Erythroblast (primary cell): ENCODE measurements around the gene SRRM3.
A peak's percentile ranks its signal among the peaks of the same experiment; 100 is the strongest.
"Not testable (repeated sequence)": the region's sequence is repeated elsewhere in the genome, so short reads cannot be mapped to it uniquely, and the experiment has no call there.

Experiments used
- DNase-seq, 2 experiments: peaks; one replicate each; lab custom pipeline; 2025; lab: John Stamatoyannopoulos, UW
- GATA1 ChIP-seq: IDR thresholded peaks from 2 replicates; pipeline ENCODE4 v1.6.1; 2011; ENCODE audit warnings: low read depth, mild to moderate bottlenecking, control low read depth, low read length, moderate library complexity
- POLR2A ChIP-seq: IDR thresholded peaks from 2 replicates; pipeline ENCODE4 v1.6.1; 2011; ENCODE audit warnings: mild to moderate bottlenecking, low read length

The SRRM3 gene

GRCh38 chr7:76230214-76230613 lies 28.5 kb downstream of the SRRM3 start:
- TF ChIP-seq GATA1 (no peak), POLR2A (no peak)

GRCh38 chr7:76231071-76231470 lies 29.4 kb downstream of the SRRM3 start:
- no peak for DNase-seq
- TF ChIP-seq POLR2A (no peak), GATA1 (no peak)

More at GRCh38 chr7:76230214-76230613, 28.5 kb downstream of the SRRM3 start:
- no peak for DNase-seq

GRCh38 chr7:76231583-76231982 lies 29.9 kb downstream of the SRRM3 start:
- no peak for TF ChIP-seq POLR2A
- no peak for TF ChIP-seq GATA1
- DNase-seq, result no peak

DNA sequence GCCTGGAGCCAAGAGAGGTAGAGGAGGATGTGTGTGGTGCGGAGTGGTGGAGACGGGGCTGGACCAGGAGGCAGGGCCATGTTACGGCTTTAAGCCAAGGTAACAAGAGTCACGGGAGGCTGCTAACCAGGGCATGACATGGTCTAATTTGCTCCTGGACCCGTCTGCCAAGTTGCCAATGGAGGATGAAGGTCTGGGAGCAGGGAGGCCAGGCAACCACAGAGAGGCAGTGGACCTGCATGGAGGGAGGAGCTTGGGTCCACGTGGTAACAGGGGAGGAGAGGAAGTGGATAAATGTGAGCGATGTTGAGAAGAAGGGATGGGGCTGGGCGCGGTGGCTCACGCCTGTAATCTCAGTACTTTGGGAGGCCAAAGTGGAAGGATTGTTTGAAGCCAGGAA lies 31.0 kb downstream of the SRRM3 start:
- no peak for TF ChIP-seq POLR2A
- TF ChIP-seq GATA1, result no peak
- DNase-seq, result no peak

GRCh38 chr7:76233538-76234281 lies 32.0 kb downstream of the SRRM3 start:
- DNase-seq, result no peak

DNA sequence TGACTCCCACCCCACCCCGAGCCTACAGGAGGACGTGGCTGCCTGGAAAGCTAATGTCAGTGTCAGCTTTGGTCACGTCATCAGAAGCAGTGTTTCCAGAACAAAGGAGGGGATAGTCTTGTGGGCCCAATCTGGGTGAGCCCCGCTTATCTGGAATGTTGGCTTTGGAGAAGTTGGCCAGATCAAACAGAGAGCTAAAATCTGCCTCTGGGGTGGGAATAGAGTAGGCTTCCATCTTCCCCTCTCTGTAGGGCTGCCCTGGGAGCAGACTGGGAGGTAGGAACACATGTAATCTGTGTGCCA lies 32.5 kb downstream of the SRRM3 start:
- DNase-seq, result no peak

More at GRCh38 chr7:76233538-76234281, 32.0 kb downstream of the SRRM3 start:
- TF ChIP-seq GATA1 (no peak), POLR2A (no peak)

DNA sequence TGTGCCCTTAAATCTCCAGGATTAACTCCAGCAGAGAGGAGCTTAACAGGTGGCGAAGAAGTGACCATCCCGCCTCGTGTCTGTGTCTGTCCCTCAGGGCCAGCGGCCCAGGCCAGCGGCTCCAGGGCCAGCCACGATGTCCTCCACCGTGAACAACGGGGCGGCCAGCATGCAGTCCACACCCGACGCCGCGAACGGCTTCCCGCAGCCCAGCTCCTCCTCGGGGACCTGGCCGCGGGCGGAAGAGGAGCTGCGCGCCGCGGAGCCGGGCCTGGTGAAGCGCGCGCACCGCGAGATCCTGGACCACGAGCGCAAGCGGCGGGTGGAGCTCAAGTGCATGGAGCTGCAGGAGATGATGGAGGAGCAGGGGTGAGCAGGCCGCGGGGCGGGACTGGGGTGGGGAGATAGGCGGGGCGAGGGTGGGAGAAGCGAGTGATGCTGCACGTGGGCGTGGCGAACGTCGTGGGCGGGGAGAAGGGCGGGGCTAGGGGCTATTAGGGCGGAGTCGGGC lies 33.3 kb downstream of the SRRM3 start:
- peak; percentile 84 to 91 for DNase-seq
- no peak for TF ChIP-seq POLR2A
- TF ChIP-seq GATA1, result no peak

More for the DNA sequence above, 32.5 kb downstream of the SRRM3 start:
- TF ChIP-seq POLR2A, result no peak
- TF ChIP-seq GATA1, result no peak

DNA sequence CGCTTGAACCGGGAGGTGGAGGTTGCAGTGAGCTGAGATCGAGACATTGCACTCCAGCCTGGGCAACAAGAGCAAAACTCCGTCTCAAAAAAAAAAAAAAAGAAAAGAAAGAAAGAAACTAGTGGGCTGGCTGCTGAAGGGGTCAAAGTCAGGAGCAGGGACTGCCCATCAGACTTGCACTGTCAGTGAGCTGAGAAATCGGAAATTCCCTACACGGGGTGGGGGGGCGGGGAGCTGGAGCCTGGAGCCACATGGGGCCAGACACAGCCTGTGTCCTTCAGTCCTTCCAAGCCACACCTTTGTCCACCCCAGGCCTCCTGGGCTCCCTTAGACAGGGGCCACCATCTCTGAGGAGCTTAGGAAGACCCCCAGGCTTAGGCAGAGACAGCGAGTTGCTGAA lies 34.5 kb downstream of the SRRM3 start:
- no peak for DNase-seq

DNA sequence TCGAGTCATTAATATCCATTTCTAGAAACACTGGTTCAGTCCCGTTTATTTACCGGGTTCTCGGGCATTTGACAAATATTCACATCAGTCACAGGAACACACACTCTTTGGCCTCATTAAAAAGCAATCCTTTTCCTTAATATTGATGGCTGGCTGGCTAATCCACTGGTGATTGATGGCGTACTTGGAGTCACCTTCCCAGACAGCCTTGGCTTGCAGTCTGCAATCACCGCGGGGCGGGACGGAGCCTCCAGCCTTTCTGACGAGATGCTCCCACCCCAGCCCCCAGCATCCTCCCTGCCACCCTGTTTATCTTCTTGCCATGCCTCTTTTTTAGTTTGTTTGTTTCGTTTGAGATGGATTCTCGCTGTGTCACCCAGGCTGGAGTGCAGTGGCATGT lies 36.6 kb downstream of the SRRM3 start:
- TF ChIP-seq POLR2A (no peak), GATA1 (no peak)
- DNase-seq, result no peak

More for the DNA sequence above, 34.5 kb downstream of the SRRM3 start:
- TF ChIP-seq POLR2A (no peak), GATA1 (no peak)

GRCh38 chr7:76241141-76241540 lies 39.4 kb downstream of the SRRM3 start:
- no peak for TF ChIP-seq POLR2A
- no peak for TF ChIP-seq GATA1
- DNase-seq, result no peak

- DNase-seq, result not testable (repeated sequence)
Measured at GRCh38 chr7:76242517-76243063, 40.9 kb downstream of the SRRM3 start.

GRCh38 chr7:76244781-76245391 lies 43.2 kb downstream of the SRRM3 start:
- no peak for TF ChIP-seq POLR2A
- TF ChIP-seq GATA1, result no peak
- no peak for DNase-seq

DNA sequence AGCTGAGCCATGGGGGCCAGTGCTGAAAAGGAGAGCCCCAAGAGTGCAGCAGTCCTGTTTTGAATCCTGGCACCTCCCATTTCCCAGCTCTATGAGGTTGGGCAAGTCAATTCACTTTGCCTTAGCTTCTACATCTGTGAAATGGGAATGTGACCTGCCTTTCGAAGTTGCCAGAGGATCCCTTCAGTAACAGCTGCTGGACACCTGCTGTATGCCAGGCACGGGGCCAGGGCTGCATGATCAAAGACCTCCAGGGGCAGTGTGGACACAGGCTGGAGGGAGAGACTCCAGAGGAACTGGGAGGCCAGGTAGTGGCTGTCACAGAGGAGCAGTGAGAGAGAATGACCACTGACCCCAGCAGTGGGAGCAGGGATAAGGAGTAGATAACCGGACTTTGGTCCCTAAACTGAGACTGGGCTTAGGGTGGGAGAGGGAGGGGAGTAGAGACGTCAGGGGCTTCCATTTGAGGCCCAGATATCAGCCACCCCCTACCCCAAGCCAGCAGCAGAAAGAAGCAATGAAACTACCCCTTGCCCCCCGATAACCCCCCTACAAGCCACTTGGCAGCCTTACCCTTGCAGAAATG lies 45.2 kb downstream of the SRRM3 start:
- no peak for DNase-seq

DNA sequence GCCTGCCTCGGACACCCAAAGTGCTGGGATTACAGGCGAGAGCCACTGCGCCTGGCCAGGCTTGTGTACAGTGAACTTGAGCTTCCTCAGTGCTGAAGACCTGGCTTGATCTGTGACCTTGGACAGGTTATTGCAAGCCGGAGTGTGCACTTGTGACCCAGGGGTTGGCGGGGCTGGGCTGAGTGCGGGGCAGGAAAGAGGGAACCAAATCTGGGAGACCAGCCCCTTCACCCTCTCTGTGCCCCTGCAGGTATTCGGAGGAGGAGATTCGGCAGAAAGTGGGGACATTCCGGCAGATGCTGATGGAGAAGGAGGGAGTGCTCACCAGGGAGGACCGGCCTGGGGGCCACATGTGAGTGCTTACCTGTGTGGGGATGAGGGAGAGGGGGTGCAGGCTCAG lies 46.2 kb downstream of the SRRM3 start:
- DNase-seq, result no peak
- no peak for TF ChIP-seq POLR2A
- TF ChIP-seq GATA1, result no peak

More for the DNA sequence above, 45.2 kb downstream of the SRRM3 start:
- TF ChIP-seq GATA1 (no peak), POLR2A (no peak)

DNA sequence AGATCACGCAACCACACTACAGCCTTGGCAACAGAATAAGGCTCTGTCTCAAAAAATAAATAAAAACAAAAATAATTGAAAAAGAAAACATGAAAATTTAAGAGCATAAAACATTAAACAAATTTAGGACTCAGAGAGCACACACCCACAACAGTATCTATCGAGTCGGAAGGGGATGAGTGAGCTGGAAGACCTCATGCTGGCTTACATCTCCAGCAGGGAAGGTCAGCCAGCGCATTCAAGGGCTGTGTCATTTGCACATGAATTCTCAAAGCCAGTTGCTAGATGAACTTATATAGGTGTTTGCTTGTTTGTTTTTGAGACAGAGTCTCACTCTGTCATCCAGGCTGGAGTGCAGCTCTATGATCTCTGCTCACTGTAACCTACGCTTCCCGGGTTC lies 50.3 kb downstream of the SRRM3 start:
- TF ChIP-seq GATA1 (no peak), POLR2A (no peak)
- no peak for DNase-seq
